GM19193 (cell line): ENCODE measurements around the gene FFAR1.
A peak's percentile ranks its signal among the peaks of the same experiment; 100 is the strongest.

Source experiments
- POLR2A ChIP-seq: IDR thresholded peaks from 4 replicates; pipeline ENCODE4 v1.6.1; 2011; ENCODE audit not compliant: insufficient read depth, insufficient read length; ENCODE audit errors: extremely low read depth

Gene FFAR1

DNA sequence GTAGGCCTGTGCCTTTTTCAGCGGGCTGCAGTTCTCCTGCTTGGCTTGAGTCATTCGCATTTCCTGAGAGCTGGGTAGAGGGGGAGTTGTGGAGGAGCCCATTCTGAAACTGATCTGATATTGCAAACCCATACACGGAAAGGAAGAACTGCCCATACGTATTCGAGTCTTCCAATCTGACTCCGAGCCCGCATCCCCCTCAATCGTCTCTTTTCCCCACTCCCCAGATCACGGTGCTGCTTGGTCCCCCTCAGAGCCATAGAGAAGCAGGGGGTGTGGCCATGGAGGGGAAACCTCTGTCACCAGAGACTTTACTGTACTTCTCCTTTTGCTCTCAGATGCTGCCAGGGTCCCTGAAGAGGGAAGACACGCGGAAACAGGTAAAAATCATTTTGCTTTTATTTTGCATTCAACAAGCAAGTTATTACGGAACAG lies 18.8 kb upstream of the FFAR1 start, which contains the start of gene CD22:
CD22 (plus strand) TSS at position 337 of the 435 bp plus-strand sequence. CDS start 2,854 bp downstream, outside the sequence.
- TF ChIP-seq POLR2A: peak; percentile 87

GRCh38 chr19:35329323-35329722 lies 18.4 kb upstream of the FFAR1 start:
- TF ChIP-seq POLR2A: peak; percentile 9

GRCh38 chr19:35330475-35330874 lies 17.2 kb upstream of the FFAR1 start:
- peak; percentile 68 for TF ChIP-seq POLR2A

DNA sequence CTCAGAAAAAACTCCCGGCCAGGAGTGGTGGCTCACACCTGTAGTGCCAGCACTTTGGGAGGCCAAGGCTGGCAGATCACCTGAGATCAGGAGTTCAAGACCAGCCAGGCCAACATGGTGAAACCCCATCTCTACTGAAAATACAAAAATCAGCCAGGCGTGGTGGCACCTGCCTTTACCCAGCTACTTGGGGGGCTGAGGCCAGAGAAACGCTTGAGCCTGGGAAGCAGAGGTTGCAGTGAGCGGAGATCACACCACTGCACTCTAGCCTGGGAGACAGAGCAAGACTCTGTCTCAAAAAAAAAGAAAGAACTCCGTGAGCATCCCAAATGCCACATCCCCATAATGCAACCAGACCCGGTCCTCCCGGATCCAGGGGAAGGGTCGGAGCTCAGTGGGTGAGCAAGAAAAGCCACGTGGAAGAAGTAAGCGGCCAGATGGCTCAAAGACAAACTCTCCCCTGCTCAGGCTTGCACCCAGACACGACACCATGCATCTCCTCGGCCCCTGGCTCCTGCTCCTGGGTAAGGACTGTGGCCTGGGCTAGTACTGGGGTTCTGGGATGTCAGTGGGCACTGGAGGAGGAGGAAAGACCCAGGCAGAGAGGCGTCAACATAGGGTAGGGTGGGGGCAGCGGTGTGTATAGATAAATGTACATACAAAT lies 16.0 kb upstream of the FFAR1 start:
- peak; percentile 56 for TF ChIP-seq POLR2A

GRCh38 chr19:35332817-35333216 lies 14.9 kb upstream of the FFAR1 start:
- TF ChIP-seq POLR2A: peak; percentile 59

DNA sequence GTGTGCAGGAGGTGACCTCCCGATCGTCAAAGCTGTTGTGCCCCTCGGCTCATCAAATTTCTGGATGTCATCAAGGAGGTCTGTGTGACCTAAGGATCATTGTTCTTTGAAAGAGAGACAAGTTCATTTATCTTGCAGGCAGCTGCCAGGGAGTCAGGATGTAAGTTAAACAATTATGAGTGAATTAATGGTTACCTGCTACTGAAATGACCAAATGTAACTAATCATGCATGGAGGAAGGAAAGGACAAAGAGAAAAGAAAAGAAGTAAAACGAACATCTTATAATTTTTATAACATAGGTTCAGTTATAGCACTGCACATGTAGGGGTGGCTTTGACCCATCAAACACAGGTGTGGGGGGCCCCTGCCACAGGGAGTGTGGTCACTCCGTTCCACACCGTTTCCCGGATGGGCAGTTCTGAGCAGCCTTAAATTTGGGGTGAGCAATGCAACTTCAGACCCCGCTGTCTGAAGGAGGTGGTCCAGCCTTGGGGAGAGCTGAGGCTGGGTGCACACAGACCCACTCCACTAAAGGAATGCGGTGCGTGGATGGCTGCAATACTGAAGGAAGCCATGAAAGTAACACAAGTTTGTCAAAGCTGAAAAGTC lies 13.5 kb upstream of the FFAR1 start:
- peak; percentile 25 for TF ChIP-seq POLR2A

- TF ChIP-seq POLR2A: no peak
Observed at GRCh38 chr19:35336166-35336955, 11.3 kb upstream of the FFAR1 start.

DNA sequence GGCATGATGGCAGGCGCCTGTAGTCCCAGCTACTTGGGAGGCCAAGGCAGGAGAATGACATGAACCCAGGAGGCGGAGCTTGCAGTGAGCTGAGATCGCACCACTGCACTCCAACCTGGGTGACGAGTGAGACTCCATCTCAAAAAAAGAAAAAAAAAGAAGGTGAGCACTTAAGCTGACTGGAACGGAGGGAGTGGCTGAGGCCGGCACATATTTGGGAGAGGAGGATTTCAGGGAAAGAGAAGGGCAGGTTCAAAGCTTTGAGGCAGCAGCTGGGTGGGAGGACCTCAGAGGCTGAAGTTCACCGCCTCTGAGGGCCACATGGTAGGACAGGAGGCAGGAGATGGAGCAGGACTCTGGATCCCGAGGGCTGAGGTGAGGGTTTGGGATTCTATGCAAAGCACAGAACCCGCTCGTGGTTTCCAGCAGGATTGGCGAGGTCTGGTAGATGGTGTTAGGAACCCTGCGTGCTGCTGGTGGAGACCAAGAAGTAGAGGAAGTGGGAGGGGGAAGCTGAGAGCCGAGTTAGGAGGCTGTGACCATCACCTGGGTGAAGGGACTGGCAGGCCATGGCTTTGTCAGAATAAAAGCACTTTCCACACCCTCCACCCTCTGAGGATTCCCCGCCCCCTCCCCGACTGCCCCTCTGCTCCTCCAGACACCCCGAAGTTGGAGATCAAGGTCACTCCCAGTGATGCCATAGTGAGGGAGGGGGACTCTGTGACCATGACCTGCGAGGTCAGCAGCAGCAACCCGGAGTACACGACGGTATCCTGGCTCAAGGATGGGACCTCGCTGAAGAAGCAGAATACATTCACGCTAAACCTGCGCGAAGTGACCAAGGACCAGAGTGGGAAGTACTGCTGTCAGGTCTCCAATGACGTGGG lies 10.4 kb upstream of the FFAR1 start:
- no peak for TF ChIP-seq POLR2A

DNA sequence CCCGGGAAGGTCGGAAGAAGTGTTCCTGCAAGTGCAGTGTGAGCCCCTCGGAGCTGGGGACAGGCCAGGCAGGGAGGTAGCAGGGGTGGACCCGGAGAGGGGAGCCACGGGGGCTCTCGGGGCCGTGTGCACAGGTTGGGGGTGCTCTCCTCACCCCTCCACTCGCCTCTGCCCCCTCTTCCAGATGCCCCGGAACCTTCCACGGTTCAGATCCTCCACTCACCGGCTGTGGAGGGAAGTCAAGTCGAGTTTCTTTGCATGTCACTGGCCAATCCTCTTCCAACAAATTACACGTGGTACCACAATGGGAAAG lies 9.8 kb upstream of the FFAR1 start:
- TF ChIP-seq POLR2A: peak; percentile 51

DNA sequence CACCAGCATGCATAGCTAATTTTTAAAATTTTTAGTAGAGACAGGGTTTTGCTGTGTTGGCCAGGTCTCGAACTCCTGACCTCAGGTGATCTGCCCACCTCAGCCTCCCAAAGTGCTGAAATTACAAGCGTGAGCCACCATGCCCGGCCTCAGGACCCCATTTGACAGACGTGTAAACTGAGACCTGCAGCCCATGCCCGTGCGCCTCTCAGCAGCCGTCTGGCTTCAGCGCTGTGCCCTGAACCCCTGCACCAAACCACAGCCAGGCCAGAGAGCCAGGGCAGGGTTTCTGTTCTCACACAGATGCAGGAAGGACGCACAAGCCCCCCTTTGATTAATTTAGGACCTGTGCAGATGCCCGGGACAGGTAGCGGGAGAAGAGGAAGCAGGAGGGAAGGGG lies 7.3 kb upstream of the FFAR1 start:
- no peak for TF ChIP-seq POLR2A

GRCh38 chr19:35341006-35341405 lies 6.7 kb upstream of the FFAR1 start:
- no peak for TF ChIP-seq POLR2A

GRCh38 chr19:35341565-35342225 lies 6.0 kb upstream of the FFAR1 start:
- no peak for TF ChIP-seq POLR2A

GRCh38 chr19:35342430-35342829 lies 5.3 kb upstream of the FFAR1 start:
- no peak for TF ChIP-seq POLR2A

GRCh38 chr19:35344511-35345031 lies 3.1 kb upstream of the FFAR1 start:
- peak; percentile 39 for TF ChIP-seq POLR2A
